HepG2 (cell line): Measurements from ENCODE around the gene UVSSA. TPM values are rescaled to one million over a fixed set of nuclear protein-coding genes. Genes with fewer than 3 reads are reported as not detected.

Source experiments
- BATF2 ChIP-seq: sonication (generic); formaldehyde crosslinking; IDR thresholded peaks from 2 replicates; pipeline ENCODE4 v1.8.0; 2022; ENCODE audit warnings: mild to moderate bottlenecking, missing genetic modification reagents, moderate library complexity
- CERS6 ChIP-seq: sonication (generic); formaldehyde crosslinking; IDR thresholded peaks from 2 replicates; pipeline ENCODE4 v1.5.0; 2020; ENCODE audit warnings: missing genetic modification reagents
- CREBL2 ChIP-seq: sonication (generic); formaldehyde crosslinking; IDR thresholded peaks from 2 replicates; pipeline ENCODE4 v1.8.1; 2023; ENCODE audit warnings: missing genetic modification reagents, mild to moderate bottlenecking, borderline replicate concordance
- DNMT1 ChIP-seq: sonication (generic); formaldehyde crosslinking; IDR thresholded peaks from 2 replicates; pipeline ENCODE4 v1.5.1; 2020; ENCODE audit warnings: mild to moderate bottlenecking, missing genetic modification reagents
- ESRRA ChIP-seq: sonication (generic); formaldehyde crosslinking; IDR thresholded peaks from 2 replicates; pipeline ENCODE4 v1.5.1; 2020; ENCODE audit warnings: mild to moderate bottlenecking, low read depth, missing genetic modification reagents
- FOSL2 ChIP-seq: sonication (generic); formaldehyde crosslinking; IDR thresholded peaks from 2 replicates; pipeline ENCODE4 v1.4.0; 2020; ENCODE audit warnings: missing genetic modification reagents
- IKZF4 ChIP-seq: sonication (generic); formaldehyde crosslinking; IDR thresholded peaks from 2 replicates; pipeline ENCODE4 v1.5.1; 2020; ENCODE audit warnings: borderline replicate concordance, mild to moderate bottlenecking, low read depth, missing genetic modification reagents; ENCODE audit errors: not compliant biosample characterization
- KLF13 ChIP-seq: sonication (generic); formaldehyde crosslinking; IDR thresholded peaks from 2 replicates; pipeline ENCODE4 v1.4.0; 2020; ENCODE audit warnings: mild to moderate bottlenecking, missing genetic modification reagents
- POLR2A ChIP-seq, 2 experiments: IDR thresholded peaks; 2 replicates each; pipeline ENCODE4 v1.6.1; 2011; ENCODE audit warnings: low read depth in 2 of 2, low read length in 2 of 2, mild to moderate bottlenecking in 1 of 2, moderate library complexity in 1 of 2; ENCODE audit not compliant: insufficient read depth in 1 of 2
- RARA ChIP-seq: IDR thresholded peaks from 2 replicates; pipeline ENCODE4 v1.6.1; 2016; ENCODE audit warnings: missing genetic modification reagents, missing compliant biosample characterization
- REXO4 ChIP-seq: sonication (generic); formaldehyde crosslinking; IDR thresholded peaks from 2 replicates; pipeline ENCODE4 v1.8.0; 2022; ENCODE audit warnings: missing genetic modification reagents, mild to moderate bottlenecking, borderline replicate concordance
- THYN1 ChIP-seq: sonication (generic); formaldehyde crosslinking; IDR thresholded peaks from 2 replicates; pipeline ENCODE4 v1.8.1; 2023; ENCODE audit warnings: low read depth, mild to moderate bottlenecking, moderate library complexity, missing genetic modification reagents, borderline replicate concordance
- ZBTB34 ChIP-seq: sonication (generic); formaldehyde crosslinking; IDR thresholded peaks from 2 replicates; pipeline ENCODE4 v1.8.0; 2022; ENCODE audit warnings: mild to moderate bottlenecking, missing genetic modification reagents
- ZBTB46 ChIP-seq: sonication (generic); formaldehyde crosslinking; IDR thresholded peaks from 2 replicates; pipeline ENCODE4 v1.4.0; 2020; ENCODE audit warnings: mild to moderate bottlenecking, missing genetic modification reagents, borderline replicate concordance
- ZNF24 ChIP-seq: fragments of 450-650 bp; IDR thresholded peaks from 2 replicates; pipeline ENCODE4 v1.6.1; 2017; ENCODE audit warnings: antibody characterized with exemption, mild to moderate bottlenecking
- ZNF264 ChIP-seq: sonication (generic); formaldehyde crosslinking; IDR thresholded peaks from 2 replicates; pipeline ENCODE4 v1.4.0; 2020; ENCODE audit warnings: missing genetic modification reagents
- ZNF484 ChIP-seq: sonication (generic); formaldehyde crosslinking; IDR thresholded peaks from 2 replicates; pipeline ENCODE4 v1.5.1; 2020; ENCODE audit warnings: mild to moderate bottlenecking, low read depth, missing genetic modification reagents, borderline replicate concordance
- ZNF501 ChIP-seq: sonication (generic); formaldehyde crosslinking; IDR thresholded peaks from 2 replicates; pipeline ENCODE4 v1.5.1; 2020; ENCODE audit warnings: mild to moderate bottlenecking, moderate library complexity, missing genetic modification reagents
- ZNF572 ChIP-seq: sonication (generic); formaldehyde crosslinking; IDR thresholded peaks from 2 replicates; pipeline ENCODE4 v1.5.1; 2020; ENCODE audit warnings: mild to moderate bottlenecking, missing genetic modification reagents
- ZNF629 ChIP-seq: sonication (generic); formaldehyde crosslinking; conservative IDR thresholded peaks from 2 replicates; pipeline ENCODE4 v1.5.0; 2020; ENCODE audit warnings: missing genetic modification reagents
- ZNF766 ChIP-seq: sonication (generic); formaldehyde crosslinking; IDR thresholded peaks from 2 replicates; pipeline ENCODE4 v1.5.0; 2020; ENCODE audit warnings: missing genetic modification reagents, borderline replicate concordance
- ZNF788 ChIP-seq: sonication (generic); formaldehyde crosslinking; IDR thresholded peaks from 2 replicates; pipeline ENCODE4 v1.5.0; 2020; ENCODE audit warnings: mild to moderate bottlenecking, missing genetic modification reagents, borderline replicate concordance
- polyA plus RNA-seq, 8 experiments: library from polyadenylated mRNA; depleted of rRNA in 3 of 8; stranded (reverse) in 7 of 8; unstranded in 1 of 8; fragments of >200 nt; fragmentation: Illumina TruSeq in 4 of 8; extraction: Trizol in 4 of 8; gene quantifications; 2 replicates each; pipeline versions ENCODE4 v1.2.1 to v1.2.3, GENCODE V29; 2011 to 2016; ENCODE audit warnings: low read depth in 4 of 8, missing spikeins in 1 of 8, mixed read lengths in 1 of 8; ENCODE audit not compliant: insufficient read depth in 1 of 8
- total RNA-seq, 5 experiments: library from RNA; depleted of rRNA; stranded (reverse); fragments of >200 nt; fragmentation: Illumina TruSeq; extraction: Trizol; gene quantifications; 2 replicates each; pipeline ENCODE4 v1.2.3, GENCODE V29; 2016; ENCODE audit warnings: low read depth in 1 of 5

Gene UVSSA
- total and polyA plus RNA-seq, 2 of the 13 experiments (the other 11 are each of a cell fraction or from before 2014, with no cell fraction given), result 4.6 to 8.4 TPM

- TF ChIP-seq BATF2 (CRISPR knock-in tag) (no peak), CERS6 (CRISPR knock-in tag) (no peak), ZNF629 (CRISPR knock-in tag) (peak; percentile 93), ZBTB46 (CRISPR knock-in tag) (no peak), POLR2A (IDR thresholded peaks at IDR 0.05; ENCODE audit: insufficient read depth in 1 of 2, low read depth in 2 of 2, low read length in 2 of 2) (no peak), ZNF501 (CRISPR knock-in tag) (0 out of 2 replicates have a peak, but pooled peaks have one; percentile 21), ZNF572 (CRISPR knock-in tag) (no peak), KLF13 (CRISPR knock-in tag) (no peak), DNMT1 (CRISPR knock-in tag) (no peak), ZBTB34 (CRISPR knock-in tag) (no peak), IKZF4 (CRISPR knock-in tag) (no peak), REXO4 (CRISPR knock-in tag) (no peak), ZNF788 (no peak), ZNF264 (no peak), ESRRA (CRISPR knock-in tag) (peak; percentile 38; the same call in 1 of the 2 replicates), ZNF766 (no peak), ZNF24 (no peak), FOSL2 (CRISPR knock-in tag) (peak; percentile 91), RARA (CRISPR knock-in tag) (peak; percentile 20; the same call in 1 of the 2 replicates), THYN1 (CRISPR knock-in tag) (no peak), CREBL2 (CRISPR knock-in tag) (no peak), ZNF484 (CRISPR knock-in tag) (no peak)
Measured at GRCh38 chr4:1360423-1361283, 13.6 kb downstream of the UVSSA start (continued).
